ENCODE data around the gene HLCS. TPM values are rescaled to one million over a fixed set of nuclear protein-coding genes. Genes with fewer than 3 reads are reported as not detected.
"Not testable (repeated sequence)": the region's sequence is repeated elsewhere in the genome, so short reads cannot be mapped to it uniquely, and the experiment has no call there.

Gene HLCS
- total RNA-seq, 3 donors from 2014 or later (not counting 1 experiment from before 2014, with no cell fraction given), result 28.4 to 36.0 (median 33.0) TPM

DNA sequence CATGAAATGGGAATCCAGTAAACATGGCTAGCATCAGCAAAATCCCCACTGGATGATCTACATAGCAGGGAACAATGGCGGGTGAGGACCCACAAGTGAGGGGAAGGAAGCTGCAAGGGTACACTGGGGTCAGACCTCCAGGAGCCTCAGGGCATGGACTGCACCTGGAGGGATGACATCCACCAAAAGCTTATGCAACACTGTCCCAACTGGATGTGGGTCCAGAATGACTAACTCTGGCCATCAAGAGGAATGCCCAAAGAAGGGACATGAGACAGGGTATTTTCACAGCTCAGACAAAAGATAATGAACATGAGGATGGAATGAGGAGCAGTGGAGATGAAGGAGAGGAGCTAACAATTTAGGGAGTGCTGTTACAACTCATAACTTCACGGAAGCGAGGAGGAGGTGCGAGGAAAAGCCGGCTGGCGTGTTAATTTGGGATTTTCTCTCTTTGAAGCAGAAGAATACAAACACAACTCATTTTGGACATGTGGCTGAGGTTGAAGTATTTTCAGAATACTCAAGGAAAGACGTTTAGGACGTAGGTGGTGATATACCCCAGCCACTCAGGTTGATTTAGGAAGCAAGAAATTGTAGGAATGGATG lies 5.7 kb downstream of the HLCS start:
- no peak for DNase-seq
- H3K4me1 ChIP-seq (ENCODE audit: control insufficient read depth, insufficient read depth, low read length), result peaks cover 5% of the 10 kb centered on the region
- H3K27ac ChIP-seq (ENCODE audit: low read length), result no peak overlapping the region
- Mint-ChIP-seq H3K9me3 (no peaks in the 10 kb centered on the region), H3K27ac (no peak overlapping the region), H3K4me3 (no peak overlapping the region), H3K4me1 (peaks cover 8 to 14% of the 10 kb centered on the region in 2 donors), H3K27me3 (ENCODE audit: low read depth in 2 of 2) (no peaks in the 10 kb centered on the region), H3K36me3 (no peaks in the 10 kb centered on the region)
- H3K9me3 ChIP-seq (ENCODE audit: control insufficient read depth, insufficient read depth, low read length), result no peaks in the 10 kb centered on the region
- intact Hi-C loops (cut with micrococcal nuclease), result no loop called here
- no peak for ATAC-seq
- H3K27me3 ChIP-seq (ENCODE audit: control insufficient read depth, insufficient read depth, low read length), result no peaks in the 10 kb centered on the region
- no peak overlapping the region for H3K4me3 ChIP-seq (ENCODE audit: low read length)
- WGBS (ENCODE audit: insufficient coverage), result 97% methylated on average over 6 of the region's 8 CpGs
- TF ChIP-seq, protein P1, sequence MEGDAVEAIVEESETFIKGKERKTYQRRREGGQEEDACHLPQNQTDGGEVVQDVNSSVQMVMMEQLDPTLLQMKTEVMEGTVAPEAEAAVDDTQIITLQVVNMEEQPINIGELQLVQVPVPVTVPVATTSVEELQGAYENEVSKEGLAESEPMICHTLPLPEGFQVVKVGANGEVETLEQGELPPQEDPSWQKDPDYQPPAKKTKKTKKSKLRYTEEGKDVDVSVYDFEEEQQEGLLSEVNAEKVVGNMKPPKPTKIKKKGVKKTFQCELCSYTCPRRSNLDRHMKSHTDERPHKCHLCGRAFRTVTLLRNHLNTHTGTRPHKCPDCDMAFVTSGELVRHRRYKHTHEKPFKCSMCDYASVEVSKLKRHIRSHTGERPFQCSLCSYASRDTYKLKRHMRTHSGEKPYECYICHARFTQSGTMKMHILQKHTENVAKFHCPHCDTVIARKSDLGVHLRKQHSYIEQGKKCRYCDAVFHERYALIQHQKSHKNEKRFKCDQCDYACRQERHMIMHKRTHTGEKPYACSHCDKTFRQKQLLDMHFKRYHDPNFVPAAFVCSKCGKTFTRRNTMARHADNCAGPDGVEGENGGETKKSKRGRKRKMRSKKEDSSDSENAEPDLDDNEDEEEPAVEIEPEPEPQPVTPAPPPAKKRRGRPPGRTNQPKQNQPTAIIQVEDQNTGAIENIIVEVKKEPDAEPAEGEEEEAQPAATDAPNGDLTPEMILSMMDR (IDR thresholded peaks at IDR 0.05), result no peak
- H3K36me3 ChIP-seq (ENCODE audit: control insufficient read depth, insufficient read depth, low read length), result peaks cover 10% of the 10 kb centered on the region

DNA sequence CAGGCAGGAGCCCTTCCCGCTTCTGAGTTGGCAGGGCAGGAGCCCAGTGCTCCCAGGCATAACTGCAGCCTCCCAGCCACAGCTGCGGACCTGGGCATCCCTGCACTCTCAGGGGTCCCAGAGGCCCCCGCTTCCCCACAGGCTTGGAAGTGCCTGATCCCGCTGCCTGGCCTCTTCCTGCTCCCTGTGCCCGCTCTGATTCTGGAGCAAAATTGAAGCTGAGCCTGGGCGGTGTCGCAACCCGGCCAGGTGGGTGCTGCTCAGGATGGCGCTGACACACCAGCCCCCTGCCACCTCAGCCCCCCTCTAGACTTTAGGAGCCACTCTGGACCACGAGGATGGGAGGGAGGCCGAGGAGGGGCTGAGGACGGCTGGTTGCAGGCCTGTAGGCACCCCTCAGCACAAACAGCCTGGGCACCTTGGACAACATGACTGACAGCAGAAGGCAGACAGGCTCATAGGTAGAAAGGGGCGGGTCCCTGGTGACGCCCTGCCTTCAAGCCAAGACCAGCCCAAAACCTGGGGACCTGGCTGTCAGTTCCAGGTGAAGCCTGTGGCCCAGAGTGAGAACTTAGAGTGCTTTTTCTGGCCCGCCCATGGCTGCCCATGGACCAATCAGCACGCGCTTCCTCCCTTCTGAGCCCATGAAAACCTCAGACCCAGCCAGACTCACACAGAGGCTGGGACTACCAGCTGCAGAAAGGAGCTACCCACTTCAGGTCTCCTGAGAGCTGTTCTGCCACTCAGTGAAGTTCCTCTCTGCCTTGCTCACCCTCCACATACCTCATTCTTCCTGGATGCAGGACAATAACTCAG lies 7.2 kb downstream of the HLCS start:
- TF ChIP-seq, protein P1 (IDR thresholded peaks at IDR 0.05), result no peak
- Histone ChIP-seq H3K27ac (ENCODE audit: low read length) (no peak overlapping the region), H3K4me3 (ENCODE audit: low read length) (no peak overlapping the region), H3K27me3 (ENCODE audit: control insufficient read depth, insufficient read depth, low read length) (no peaks in the 10 kb centered on the region), H3K4me1 (ENCODE audit: control insufficient read depth, insufficient read depth, low read length) (no peaks in the 10 kb centered on the region), H3K36me3 (ENCODE audit: control insufficient read depth, insufficient read depth, low read length) (peaks cover 10% of the 10 kb centered on the region), H3K9me3 (ENCODE audit: control insufficient read depth, insufficient read depth, low read length) (no peaks in the 10 kb centered on the region)
- H3K9me3 Mint-ChIP-seq, result no peaks in the 10 kb centered on the region
- no peaks in the 10 kb centered on the region for H3K36me3 Mint-ChIP-seq
- 95% methylated on average over 17 of the region's 17 CpGs for WGBS (ENCODE audit: insufficient coverage)
- peaks cover 0 to 5% of the 10 kb centered on the region in 2 donors for H3K4me1 Mint-ChIP-seq
- no peak overlapping the region for H3K4me3 Mint-ChIP-seq
- H3K27me3 Mint-ChIP-seq (ENCODE audit: low read depth in 2 of 2), result no peaks in the 10 kb centered on the region
- ATAC-seq (no peak), DNase-seq (no peak)
- no peak overlapping the region for H3K27ac Mint-ChIP-seq
- intact Hi-C loops (cut with micrococcal nuclease), result no loop called here

GRCh38 chr21:36955783-36956182 lies 10.7 kb downstream of the HLCS start:
- peaks cover 4% of the 10 kb centered on the region for H3K36me3 ChIP-seq (ENCODE audit: control insufficient read depth, insufficient read depth, low read length)
- DNase-seq (no peak), ATAC-seq (no peak)
- peaks cover 7 to 9% of the 10 kb centered on the region in 2 donors for H3K4me1 Mint-ChIP-seq
- H3K9me3 Mint-ChIP-seq, result no peaks in the 10 kb centered on the region
- H3K36me3 Mint-ChIP-seq, result no peaks in the 10 kb centered on the region
- no peaks in the 10 kb centered on the region for H3K9me3 ChIP-seq (ENCODE audit: control insufficient read depth, insufficient read depth, low read length)
- no peak overlapping the region for H3K27ac Mint-ChIP-seq
- no peaks in the 10 kb centered on the region for H3K27me3 Mint-ChIP-seq (ENCODE audit: low read depth in 2 of 2)
- no peaks in the 10 kb centered on the region for H3K4me1 ChIP-seq (ENCODE audit: control insufficient read depth, insufficient read depth, low read length)
- H3K27me3 ChIP-seq (ENCODE audit: control insufficient read depth, insufficient read depth, low read length), result no peaks in the 10 kb centered on the region
- no peak overlapping the region for H3K27ac ChIP-seq (ENCODE audit: low read length)
- intact Hi-C loops (cut with micrococcal nuclease), result no loop called here
- 97% methylated on average over 4 of the region's 4 CpGs for WGBS (ENCODE audit: insufficient coverage)
- H3K4me3 Mint-ChIP-seq, result no peak overlapping the region
- no peak overlapping the region for H3K4me3 ChIP-seq (ENCODE audit: low read length)
- TF ChIP-seq, protein P1 (IDR thresholded peaks at IDR 0.05), result no peak

DNA sequence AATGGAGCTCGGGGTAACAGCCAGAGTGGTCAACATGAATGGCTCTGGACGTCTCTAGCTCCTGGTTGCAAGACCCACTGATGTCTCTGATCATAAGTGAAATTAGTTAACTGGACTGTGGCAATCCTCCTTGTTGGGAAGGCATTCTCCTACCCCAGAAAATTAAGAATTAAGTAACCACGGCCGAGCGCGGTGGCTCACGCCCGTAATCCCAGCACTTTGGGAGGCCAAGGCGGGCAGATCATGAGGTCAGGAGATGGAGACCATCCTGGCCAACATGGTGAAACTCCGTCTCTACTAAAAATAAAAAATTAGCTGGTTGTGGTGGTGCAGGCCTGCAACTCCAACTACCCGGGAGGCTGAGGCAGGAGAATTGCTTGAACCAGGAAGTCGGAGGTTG lies 14.1 kb downstream of the HLCS start:
- H3K4me3 ChIP-seq (ENCODE audit: low read length); H3K27me3 Mint-ChIP-seq (ENCODE audit: low read depth in 2 of 2); intact Hi-C loops (cut with micrococcal nuclease); DNase-seq; ATAC-seq; H3K4me1 ChIP-seq (ENCODE audit: control insufficient read depth, insufficient read depth, low read length); H3K4me1 Mint-ChIP-seq; H3K36me3 Mint-ChIP-seq; H3K27ac ChIP-seq (ENCODE audit: low read length); H3K4me3 Mint-ChIP-seq; H3K36me3 ChIP-seq (ENCODE audit: control insufficient read depth, insufficient read depth, low read length); H3K27ac Mint-ChIP-seq; H3K9me3 ChIP-seq (ENCODE audit: control insufficient read depth, insufficient read depth, low read length); H3K27me3 ChIP-seq (ENCODE audit: control insufficient read depth, insufficient read depth, low read length); H3K9me3 Mint-ChIP-seq: not testable (repeated sequence)
- 96% methylated on average over 12 of the region's 12 CpGs for WGBS (ENCODE audit: insufficient coverage)
